Natural killer cell (primary cell): ENCODE data around the gene BTBD1. TPM values are rescaled to one million over a fixed set of nuclear protein-coding genes. Genes with fewer than 3 reads are reported as not detected.

Source experiments
- ATAC-seq, 3 donors: fragments of 150-1000 bp in 2 of 3; fragments of 200-7000 bp in 1 of 3; cut with Tn5 transposase; 1 replicate in 1 of 3; 2 replicates in 2 of 3; pipeline ENCODE4 v1.10.0; 2021; ENCODE audit warnings: mild to moderate bottlenecking in 2 of 3, moderate library complexity in 2 of 3
- DNase-seq, 2 donors: peaks; one replicate each; pipeline versions ENCODE4 v3.0.0 to v3.0.0-alpha.2; 2013 to 2021; ENCODE audit warnings: mixed read lengths in 1 of 2
- H3K27ac ChIP-seq: one replicate; pipeline ENCODE4 v1.5.1; 2013; ENCODE audit warnings: mild to moderate bottlenecking, low read length
- H3K27me3 ChIP-seq: one replicate; pipeline ENCODE4 v1.6.1; 2013; ENCODE audit warnings: low read length; ENCODE audit not compliant: control insufficient read depth, insufficient read depth
- H3K36me3 ChIP-seq: one replicate; pipeline ENCODE4 v1.6.1; 2013; ENCODE audit warnings: low read length; ENCODE audit not compliant: control insufficient read depth, insufficient read depth
- H3K4me1 ChIP-seq: one replicate; pipeline ENCODE4 v1.6.1; 2013; ENCODE audit warnings: low read length; ENCODE audit not compliant: control insufficient read depth, insufficient read depth
- H3K4me3 ChIP-seq: one replicate; pipeline ENCODE4 v1.5.1; 2013; ENCODE audit warnings: low read length
- H3K9me3 ChIP-seq: one replicate; pipeline ENCODE4 v1.6.1; 2013; ENCODE audit warnings: low read length; ENCODE audit not compliant: control insufficient read depth, insufficient read depth
- H3K27ac Mint-ChIP-seq, 2 donors: one replicate each; pipeline ENCODE4 v1.8.0; 2022; ENCODE audit warnings: mild to moderate bottlenecking in 2 of 2, mixed read lengths in 2 of 2, moderate library complexity in 1 of 2
- H3K27me3 Mint-ChIP-seq, 2 donors: one replicate each; pipeline ENCODE4 v1.8.0; 2022; ENCODE audit warnings: low read depth in 2 of 2, mixed read lengths in 2 of 2
- H3K36me3 Mint-ChIP-seq: one replicate; pipeline ENCODE4 v1.8.0; 2022; ENCODE audit warnings: mixed read lengths
- H3K4me1 Mint-ChIP-seq, 2 donors: one replicate each; pipeline ENCODE4 v1.8.0; 2022; ENCODE audit warnings: mixed read lengths in 2 of 2
- H3K4me3 Mint-ChIP-seq: one replicate; pipeline ENCODE4 v1.8.0; 2022; ENCODE audit warnings: mild to moderate bottlenecking, moderate library complexity, mixed read lengths
- H3K9me3 Mint-ChIP-seq, 2 donors: one replicate each; pipeline ENCODE4 v1.8.0; 2022; ENCODE audit warnings: mixed read lengths in 2 of 2
- WGBS: methylation state at CpG from one replicate; pipeline ENCODE4 v1.1.7; 2013; ENCODE audit warnings: missing lambda C conversion rate; ENCODE audit not compliant: insufficient coverage; 5-methylcytosine and 5-hydroxymethylcytosine counted together
- intact Hi-C: fragments of 100-400 bp; cut with micrococcal nuclease; formaldehyde crosslinking; loops from one replicate; pipeline ENCODE4 v1.14.2; 2022
- total RNA-seq, 4 donors: library from RNA; stranded (reverse); fragments of 120-200 nt in 1 of 4; gene quantifications; one replicate each; pipeline versions ENCODE4 v1.2.3 to v1.2.4, GENCODE V29; 2013 to 2022
- TF ChIP-seq, protein P1 (sequence below): fragments of 200-600 bp; IDR thresholded peaks from one replicate; pipeline ENCODE4 v1.8.0; 2022; ENCODE audit warnings: antibody characterized with exemption

BTBD1 gene
- total RNA-seq, 3 donors from 2014 or later (not counting 1 experiment from before 2014, with no cell fraction given): 42.5 to 54.4 (median 54.0) TPM

DNA sequence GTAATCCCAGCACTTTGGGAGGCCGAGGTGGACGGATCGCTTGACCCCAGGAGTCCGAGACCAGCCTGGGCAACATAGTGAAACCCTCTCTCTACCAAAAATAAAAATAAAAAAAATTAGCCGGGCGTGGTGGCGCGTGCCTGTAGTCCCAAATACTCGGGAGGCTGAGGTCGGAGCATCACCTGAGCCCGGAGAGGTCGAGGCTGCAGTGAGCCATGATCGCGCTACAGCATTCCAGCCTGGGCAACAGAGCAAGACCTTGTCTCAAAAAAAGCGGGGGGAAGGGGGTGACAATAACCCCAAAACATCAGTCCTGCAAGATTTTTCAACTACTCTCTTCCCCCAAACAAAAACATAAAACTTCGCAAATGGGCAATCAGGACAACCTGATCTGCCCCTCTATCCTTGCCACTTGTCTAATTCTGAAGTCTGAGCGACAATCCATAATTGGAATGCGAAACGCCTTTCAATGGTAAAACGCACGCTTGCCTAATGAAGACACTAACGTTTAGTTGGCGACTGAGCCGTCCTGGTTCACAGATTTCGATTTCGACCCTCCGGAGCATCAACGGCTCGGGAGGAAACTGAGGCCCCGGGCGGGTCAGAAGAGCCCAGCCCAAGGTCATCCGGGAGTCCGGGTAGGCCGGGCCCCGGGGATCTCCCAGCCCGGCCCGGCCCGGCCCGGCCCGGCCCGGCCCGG, 868 bp downstream of the BTBD1 start:
- Mint-ChIP-seq H3K27ac (no peak overlapping the region), H3K9me3 (no peaks in the 10 kb centered on the region), H3K4me3 (peak overlapping the region; percentile 83), H3K36me3 (no peaks in the 10 kb centered on the region), H3K27me3 (no peaks in the 10 kb centered on the region), H3K4me1 (peaks cover 8 to 16% of the 10 kb centered on the region in 2 donors)
- no peak for ATAC-seq
- TF ChIP-seq, protein P1, sequence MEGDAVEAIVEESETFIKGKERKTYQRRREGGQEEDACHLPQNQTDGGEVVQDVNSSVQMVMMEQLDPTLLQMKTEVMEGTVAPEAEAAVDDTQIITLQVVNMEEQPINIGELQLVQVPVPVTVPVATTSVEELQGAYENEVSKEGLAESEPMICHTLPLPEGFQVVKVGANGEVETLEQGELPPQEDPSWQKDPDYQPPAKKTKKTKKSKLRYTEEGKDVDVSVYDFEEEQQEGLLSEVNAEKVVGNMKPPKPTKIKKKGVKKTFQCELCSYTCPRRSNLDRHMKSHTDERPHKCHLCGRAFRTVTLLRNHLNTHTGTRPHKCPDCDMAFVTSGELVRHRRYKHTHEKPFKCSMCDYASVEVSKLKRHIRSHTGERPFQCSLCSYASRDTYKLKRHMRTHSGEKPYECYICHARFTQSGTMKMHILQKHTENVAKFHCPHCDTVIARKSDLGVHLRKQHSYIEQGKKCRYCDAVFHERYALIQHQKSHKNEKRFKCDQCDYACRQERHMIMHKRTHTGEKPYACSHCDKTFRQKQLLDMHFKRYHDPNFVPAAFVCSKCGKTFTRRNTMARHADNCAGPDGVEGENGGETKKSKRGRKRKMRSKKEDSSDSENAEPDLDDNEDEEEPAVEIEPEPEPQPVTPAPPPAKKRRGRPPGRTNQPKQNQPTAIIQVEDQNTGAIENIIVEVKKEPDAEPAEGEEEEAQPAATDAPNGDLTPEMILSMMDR: no peak
- intact Hi-C loops: loop anchor here (10.0 kb wide), 1 partner anchor 251 kb away; no protein-coding TSS in a partner anchor
- H3K27me3 ChIP-seq: no peaks in the 10 kb centered on the region
- peak overlapping the region; percentile 40 for H3K27ac ChIP-seq
- WGBS: 3% methylated on average over 42 of the region's 42 CpGs
- H3K4me3 ChIP-seq: peak overlapping the region; percentile 57
- H3K36me3 ChIP-seq: peaks cover 2% of the 10 kb centered on the region
- peaks cover 11% of the 10 kb centered on the region for H3K4me1 ChIP-seq
- H3K9me3 ChIP-seq: no peaks in the 10 kb centered on the region
- DNase-seq: peak in 1 of 2 donors; percentile 19

DNA sequence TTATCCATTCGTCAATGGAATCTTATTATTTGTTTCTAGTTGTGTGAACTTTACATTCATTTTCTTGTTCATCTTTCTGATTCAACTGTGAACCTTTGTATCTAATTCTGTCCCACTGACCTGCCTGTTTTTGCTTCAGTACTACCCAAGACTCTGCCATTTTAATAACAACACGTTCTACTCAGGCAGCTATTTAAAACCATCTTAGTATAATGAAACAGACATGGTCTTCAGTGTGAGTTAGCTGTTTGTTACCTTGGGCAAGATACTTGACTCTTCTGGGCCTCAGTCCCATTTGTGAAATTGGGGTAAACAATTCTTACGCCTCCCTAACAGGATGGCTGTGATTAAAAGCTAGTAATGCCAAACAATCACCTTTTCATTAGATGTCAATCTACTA, 1.6 kb downstream of the BTBD1 start:
- TF ChIP-seq, protein P1: no peak
- Histone ChIP-seq H3K9me3 (no peaks in the 10 kb centered on the region), H3K27me3 (no peaks in the 10 kb centered on the region), H3K27ac (peak overlapping the region; percentile 0), H3K36me3 (peaks cover 2% of the 10 kb centered on the region), H3K4me3 (peak overlapping the region; percentile 6), H3K4me1 (peaks cover 11% of the 10 kb centered on the region)
- ATAC-seq (no peak), DNase-seq (no peak)
- 0% methylated on average over 1 of the region's 3 CpGs for WGBS
- Mint-ChIP-seq H3K4me1 (peaks cover 8 to 16% of the 10 kb centered on the region in 2 donors), H3K4me3 (peak overlapping the region; percentile 83), H3K9me3 (no peaks in the 10 kb centered on the region), H3K27me3 (no peaks in the 10 kb centered on the region), H3K27ac (no peak overlapping the region), H3K36me3 (no peaks in the 10 kb centered on the region)
- intact Hi-C loops: loop anchor here (10.0 kb wide), 1 partner anchor 251 kb away; no protein-coding TSS in a partner anchor

DNA sequence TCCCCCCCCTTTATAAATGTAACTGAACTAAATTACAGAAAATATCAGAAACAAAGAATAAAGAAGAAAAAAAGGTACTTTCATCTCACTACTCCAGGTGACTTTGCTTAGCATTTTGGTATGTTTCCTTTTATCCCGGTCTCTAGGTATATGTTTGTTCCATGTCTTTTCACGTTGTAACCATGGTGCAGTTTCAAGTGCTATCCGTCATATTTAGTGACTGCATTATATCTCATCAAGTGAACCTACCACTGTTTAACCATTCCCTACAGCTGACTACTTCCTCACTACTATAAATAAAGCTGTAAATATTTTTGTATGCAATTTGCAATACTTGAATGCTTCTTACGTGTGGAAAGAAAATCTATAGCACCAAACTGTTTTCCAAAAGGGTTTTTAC, 2.2 kb downstream of the BTBD1 start:
- peaks cover 8 to 16% of the 10 kb centered on the region in 2 donors for H3K4me1 Mint-ChIP-seq
- WGBS: 41% methylated on average over 3 of the region's 4 CpGs
- Histone ChIP-seq H3K9me3 (no peaks in the 10 kb centered on the region), H3K4me3 (peak overlapping the region; percentile 6), H3K27me3 (no peaks in the 10 kb centered on the region), H3K36me3 (peaks cover 2% of the 10 kb centered on the region), H3K27ac (no peak overlapping the region), H3K4me1 (peaks cover 11% of the 10 kb centered on the region)
- DNase-seq (no peak), ATAC-seq (no peak)
- H3K9me3 Mint-ChIP-seq: no peaks in the 10 kb centered on the region
- H3K36me3 Mint-ChIP-seq: no peaks in the 10 kb centered on the region
- intact Hi-C loops: loop anchor here (10.0 kb wide), 1 partner anchor 250 kb away; no protein-coding TSS in a partner anchor
- TF ChIP-seq, protein P1: no peak
- no peak overlapping the region for H3K27ac Mint-ChIP-seq
- H3K27me3 Mint-ChIP-seq: no peaks in the 10 kb centered on the region
- H3K4me3 Mint-ChIP-seq: peak overlapping the region; percentile 83
